Osteoblast (primary cell): ENCODE results near the gene CTNNA2. TPM values are rescaled to one million over a fixed set of nuclear protein-coding genes. Genes with fewer than 3 reads are reported as not detected.

Source experiments
- DNase-seq: peaks from one replicate; pipeline ENCODE4 v3.0.0; 2011; ENCODE audit warnings: low spot score, mixed read lengths; ENCODE audit not compliant: insufficient read length; ENCODE audit errors: missing footprints
- H2AFZ ChIP-seq: 2 replicates; pipeline ENCODE4 v1.6.0; 2011; ENCODE audit warnings: mild to moderate bottlenecking, low read length
- H3K27ac ChIP-seq: 2 replicates; pipeline ENCODE4 v1.5.1; 2011; ENCODE audit warnings: mild to moderate bottlenecking, low read depth, low read length, moderate library complexity
- H3K27me3 ChIP-seq: 2 replicates; pipeline ENCODE4 v1.6.0; 2012; ENCODE audit warnings: mild to moderate bottlenecking, control low read depth, inconsistent platforms, low read length, moderate library complexity; ENCODE audit not compliant: insufficient read depth
- H3K36me3 ChIP-seq: 2 replicates; pipeline ENCODE4 v1.5.1; 2011; ENCODE audit warnings: mild to moderate bottlenecking, low read length, control low read depth, moderate library complexity; ENCODE audit not compliant: insufficient read depth
- H3K4me1 ChIP-seq: 2 replicates; pipeline ENCODE4 v1.5.1; 2011; ENCODE audit warnings: mild to moderate bottlenecking, low read length, control low read depth, moderate library complexity; ENCODE audit not compliant: insufficient read depth
- H3K4me2 ChIP-seq: 2 replicates; pipeline ENCODE4 v1.6.0; 2011; ENCODE audit warnings: mild to moderate bottlenecking, low read length; ENCODE audit not compliant: insufficient read depth
- H3K4me3 ChIP-seq: fragments of 200-600 bp; sonication (generic); 3 replicates; pipeline ENCODE4 v1.5.1; 2012; ENCODE audit warnings: mild to moderate bottlenecking, low read length, inconsistent platforms; ENCODE audit not compliant: insufficient read depth
- H3K79me2 ChIP-seq: 2 replicates; pipeline ENCODE4 v1.6.0; 2012; ENCODE audit warnings: mild to moderate bottlenecking, low read length, control low read depth, inconsistent platforms; ENCODE audit not compliant: insufficient read depth
- H3K9me3 ChIP-seq: 2 replicates; pipeline ENCODE4 v1.5.1; 2011; ENCODE audit warnings: low read depth, low read length, control low read depth
- H4K20me1 ChIP-seq: 2 replicates; pipeline ENCODE4 v1.6.0; 2012; ENCODE audit warnings: mild to moderate bottlenecking, low read length, control low read depth; ENCODE audit not compliant: insufficient read depth
- CTCF ChIP-seq: IDR thresholded peaks from 2 replicates; pipeline ENCODE4 v1.5.1; 2011; ENCODE audit warnings: mild to moderate bottlenecking, low read depth, low read length, moderate library complexity; ENCODE audit errors: extremely low read depth
- total RNA-seq: library from RNA; depleted of rRNA; stranded (reverse); fragments of >200 nt; gene quantifications from 2 replicates; pipeline ENCODE4 v1.2.3, GENCODE V29; 2012

Gene CTNNA2
- total RNA-seq, 1 donor, result not detected

GRCh38 chr2:80642465-80642864, 1129.6 kb downstream of the CTNNA2 start:
- H3K4me1 ChIP-seq, result no peaks in the 10 kb centered on the region
- no peak overlapping the region for H3K4me3 ChIP-seq
- no peak overlapping the region for H3K27ac ChIP-seq
- TF ChIP-seq CTCF, result no peak
- no peak overlapping the region for H3K4me2 ChIP-seq
- no peaks in the 10 kb centered on the region for H3K36me3 ChIP-seq
- H4K20me1 ChIP-seq, result no peaks in the 10 kb centered on the region
- peak; percentile 1 for DNase-seq
- H2AFZ ChIP-seq, result no peak overlapping the region
- peaks cover 2% of the 10 kb centered on the region for H3K9me3 ChIP-seq
- H3K27me3 ChIP-seq, result no peaks in the 10 kb centered on the region
- H3K79me2 ChIP-seq, result no peaks in the 10 kb centered on the region

- H3K79me2 ChIP-seq, result no peaks in the 10 kb centered on the region
- no peak for DNase-seq
These were observed 1130.7 kb downstream of the CTNNA2 start for GRCh38 chr2:80643598-80643997.

GRCh38 chr2:80651435-80651834, 1138.6 kb downstream of the CTNNA2 start:
- no peak for TF ChIP-seq CTCF
- Histone ChIP-seq H3K4me2 (no peak overlapping the region), H3K4me3 (no peak overlapping the region), H4K20me1 (no peaks in the 10 kb centered on the region), H3K4me1 (no peaks in the 10 kb centered on the region), H3K27ac (no peak overlapping the region), H3K36me3 (no peaks in the 10 kb centered on the region), H3K79me2 (no peaks in the 10 kb centered on the region), H3K27me3 (no peaks in the 10 kb centered on the region), H2AFZ (no peak overlapping the region), H3K9me3 (no peaks in the 10 kb centered on the region)
- DNase-seq, result no peak

More at GRCh38 chr2:80643598-80643997, 1130.7 kb downstream of the CTNNA2 start:
- Histone ChIP-seq H4K20me1 (no peaks in the 10 kb centered on the region), H3K4me3 (no peak overlapping the region), H3K4me1 (no peaks in the 10 kb centered on the region), H3K27ac (no peak overlapping the region), H3K9me3 (peaks cover 2% of the 10 kb centered on the region), H3K27me3 (no peaks in the 10 kb centered on the region), H3K4me2 (no peak overlapping the region), H3K36me3 (no peaks in the 10 kb centered on the region), H2AFZ (no peak overlapping the region)
- no peak for TF ChIP-seq CTCF

- Histone ChIP-seq H3K27me3 (no peaks in the 10 kb centered on the region), H3K9me3 (no peaks in the 10 kb centered on the region), H3K4me3 (no peak overlapping the region), H2AFZ (no peak overlapping the region), H4K20me1 (no peaks in the 10 kb centered on the region), H3K79me2 (no peaks in the 10 kb centered on the region), H3K4me1 (no peaks in the 10 kb centered on the region), H3K4me2 (no peak overlapping the region), H3K36me3 (no peaks in the 10 kb centered on the region), H3K27ac (no peak overlapping the region)
- DNase-seq, result no peak
- no peak for TF ChIP-seq CTCF
These were observed 1142.4 kb downstream of the CTNNA2 start for GRCh38 chr2:80655265-80655664.
